ENCODE data around the gene BRSK1.
"Not testable (repeated sequence)": the region's sequence is repeated elsewhere in the genome, so short reads cannot be mapped to it uniquely, and the experiment has no call there.

The BRSK1 gene

DNA sequence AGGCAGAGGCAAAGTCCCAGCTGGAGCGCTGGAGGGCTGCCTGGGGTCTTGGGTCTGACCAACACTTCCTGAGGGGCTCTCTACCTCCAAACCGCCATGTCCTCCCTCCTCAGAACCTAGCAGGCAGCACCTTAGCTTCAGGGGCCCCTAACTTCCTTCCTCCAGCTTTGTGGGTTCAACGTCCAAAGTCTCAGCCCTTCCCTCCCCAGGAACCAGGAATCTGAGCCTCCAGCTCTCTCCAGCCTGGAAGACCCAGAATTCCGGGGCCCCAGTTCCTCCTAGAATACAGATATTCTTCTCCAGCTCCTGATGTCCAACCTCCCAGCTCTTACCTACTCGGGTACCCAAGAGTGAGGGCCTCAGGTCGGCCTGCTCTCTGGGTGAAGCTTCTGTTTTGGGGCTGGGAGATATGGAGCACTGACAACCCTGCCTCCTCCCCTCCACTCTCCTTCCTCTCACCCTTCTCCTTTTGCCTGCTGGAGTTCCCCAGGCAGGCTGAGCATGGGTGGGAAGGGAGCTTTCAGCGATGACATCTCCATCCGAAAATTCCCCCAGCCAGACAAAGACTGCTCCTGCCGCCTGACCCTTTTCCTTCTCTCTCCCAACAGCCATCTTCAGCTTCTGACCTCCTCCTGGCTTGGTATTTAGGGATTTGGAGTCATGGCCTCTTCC is 37.8 kb downstream of the BRSK1 start:
- Histone ChIP-seq H3K9me3 (no peaks in the 10 kb centered on the region), H3K4me3 (ENCODE audit: low read depth in 1 of 2, low read length in 1 of 2) (no peak overlapping the region), H3K4me1 (ENCODE audit: control insufficient read depth in 1 of 2, insufficient read depth in 1 of 2, low read depth in 1 of 2, low read length in 1 of 2) (peaks cover 43 to 48% of the 10 kb centered on the region in 2 experiments), H3K27me3 (no peaks in the 10 kb centered on the region), H3K36me3 (no peaks in the 10 kb centered on the region), H3K27ac (no peak overlapping the region)
- TF ChIP-seq, protein P1, sequence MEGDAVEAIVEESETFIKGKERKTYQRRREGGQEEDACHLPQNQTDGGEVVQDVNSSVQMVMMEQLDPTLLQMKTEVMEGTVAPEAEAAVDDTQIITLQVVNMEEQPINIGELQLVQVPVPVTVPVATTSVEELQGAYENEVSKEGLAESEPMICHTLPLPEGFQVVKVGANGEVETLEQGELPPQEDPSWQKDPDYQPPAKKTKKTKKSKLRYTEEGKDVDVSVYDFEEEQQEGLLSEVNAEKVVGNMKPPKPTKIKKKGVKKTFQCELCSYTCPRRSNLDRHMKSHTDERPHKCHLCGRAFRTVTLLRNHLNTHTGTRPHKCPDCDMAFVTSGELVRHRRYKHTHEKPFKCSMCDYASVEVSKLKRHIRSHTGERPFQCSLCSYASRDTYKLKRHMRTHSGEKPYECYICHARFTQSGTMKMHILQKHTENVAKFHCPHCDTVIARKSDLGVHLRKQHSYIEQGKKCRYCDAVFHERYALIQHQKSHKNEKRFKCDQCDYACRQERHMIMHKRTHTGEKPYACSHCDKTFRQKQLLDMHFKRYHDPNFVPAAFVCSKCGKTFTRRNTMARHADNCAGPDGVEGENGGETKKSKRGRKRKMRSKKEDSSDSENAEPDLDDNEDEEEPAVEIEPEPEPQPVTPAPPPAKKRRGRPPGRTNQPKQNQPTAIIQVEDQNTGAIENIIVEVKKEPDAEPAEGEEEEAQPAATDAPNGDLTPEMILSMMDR (IDR thresholded peaks at IDR 0.05): no peak

DNA sequence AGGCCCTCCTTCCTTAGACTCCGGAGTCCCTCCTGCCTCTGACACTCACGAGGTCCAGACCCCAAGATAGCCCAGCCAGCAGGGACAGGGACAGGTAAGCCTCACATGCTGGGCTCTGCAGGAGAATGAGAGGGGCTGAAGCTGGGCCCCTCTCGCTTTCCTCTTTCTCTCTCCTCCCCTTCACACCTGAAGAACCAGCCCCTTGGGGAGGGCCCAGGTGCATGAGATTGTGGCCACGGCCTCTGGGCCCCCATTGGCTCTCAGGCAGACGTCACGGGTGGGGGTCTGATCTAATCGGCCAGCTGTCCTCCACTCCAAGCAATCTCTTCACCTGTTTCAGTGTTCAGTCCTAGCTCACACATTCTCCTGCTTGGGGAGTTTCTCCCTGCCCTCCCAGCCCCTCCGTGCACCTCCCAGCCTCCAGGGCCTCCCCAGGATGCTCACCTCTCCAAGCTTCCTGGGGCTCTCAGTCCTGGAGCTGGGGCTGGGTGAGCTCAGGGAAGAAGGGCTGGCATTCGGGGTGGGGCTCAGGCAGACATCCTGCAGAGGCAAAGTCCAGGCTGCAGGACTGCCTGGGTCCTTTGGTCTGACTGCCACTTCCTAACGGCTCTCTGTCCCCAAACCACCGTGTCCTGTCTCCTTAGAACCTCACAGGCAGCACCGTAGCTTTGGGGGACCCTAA is 38.5 kb downstream of the BRSK1 start:
- H3K36me3 ChIP-seq: no peaks in the 10 kb centered on the region
- no peak overlapping the region for H3K27ac ChIP-seq
- H3K4me1 ChIP-seq (ENCODE audit: control insufficient read depth in 1 of 2, insufficient read depth in 1 of 2, low read depth in 1 of 2, low read length in 1 of 2): peaks cover 46 to 51% of the 10 kb centered on the region in 2 experiments
- TF ChIP-seq, protein P1 (IDR thresholded peaks at IDR 0.05): no peak
- no peaks in the 10 kb centered on the region for H3K9me3 ChIP-seq
- no peak overlapping the region for H3K4me3 ChIP-seq (ENCODE audit: low read depth in 1 of 2, low read length in 1 of 2)
- H3K27me3 ChIP-seq: no peaks in the 10 kb centered on the region

DNA sequence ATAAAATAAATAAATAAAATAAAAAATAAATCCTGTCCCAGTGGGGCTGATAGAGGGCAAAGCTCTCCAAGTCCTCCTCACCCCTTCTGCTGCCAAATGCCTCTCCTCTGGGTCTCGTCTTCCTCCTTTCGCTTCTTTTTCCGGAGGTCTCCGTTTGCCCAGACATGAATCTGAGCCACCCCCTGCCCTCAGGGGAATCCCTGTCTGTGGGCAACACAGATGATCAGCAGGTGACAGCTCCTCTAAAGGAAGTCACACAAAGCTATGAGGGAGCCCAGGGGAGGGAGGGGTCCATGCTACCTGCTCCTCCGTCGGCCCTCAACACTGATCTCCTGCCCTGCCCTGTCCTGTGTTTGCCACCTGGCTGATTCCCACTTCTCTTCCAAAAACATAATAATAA is 40.9 kb downstream of the BRSK1 start:
- no peaks in the 10 kb centered on the region for H3K27me3 ChIP-seq
- no peak overlapping the region for H3K4me3 ChIP-seq (ENCODE audit: low read depth in 1 of 2, low read length in 1 of 2)
- no peaks in the 10 kb centered on the region for H3K36me3 ChIP-seq
- peaks cover 46 to 54% of the 10 kb centered on the region in 2 experiments for H3K4me1 ChIP-seq (ENCODE audit: control insufficient read depth in 1 of 2, insufficient read depth in 1 of 2, low read depth in 1 of 2, low read length in 1 of 2)
- H3K9me3 ChIP-seq: no peaks in the 10 kb centered on the region
- TF ChIP-seq, protein P1 (IDR thresholded peaks at IDR 0.05): no peak
- peak overlapping the region; percentile 65 for H3K27ac ChIP-seq

DNA sequence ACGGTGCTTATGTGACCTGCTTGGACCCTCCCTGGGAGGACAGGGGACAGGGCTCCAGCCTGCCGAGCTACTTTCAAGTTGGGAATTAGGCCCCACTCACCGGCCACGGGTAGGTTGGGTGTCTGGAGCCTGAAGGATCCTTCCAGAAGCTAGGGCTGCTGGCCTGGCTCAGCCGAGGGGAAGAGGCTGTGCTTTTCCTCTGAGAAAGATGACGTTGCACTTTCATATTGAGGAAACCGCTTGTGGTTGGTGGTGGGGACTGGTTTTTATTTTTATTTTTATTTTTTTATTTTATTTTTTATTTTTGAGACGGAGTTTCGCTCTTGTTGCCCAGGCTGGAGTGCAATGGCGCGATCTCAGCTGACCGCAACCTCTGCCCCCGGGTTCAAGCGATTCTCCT is 41.4 kb downstream of the BRSK1 start, which contains the start of gene TMEM150B:
TSS of gene TMEM150B (minus strand) at position 170 of the 400 bp plus-strand sequence. CDS start 4,305 bp downstream, outside the sequence.
- Histone ChIP-seq H3K9me3 (no peaks in the 10 kb centered on the region), H3K4me3 (ENCODE audit: low read depth in 1 of 2, low read length in 1 of 2) (peak within 1 kb of the TSS in 1 of 2 experiments; percentile 6), H3K4me1 (ENCODE audit: control insufficient read depth in 1 of 2, insufficient read depth in 1 of 2, low read depth in 1 of 2, low read length in 1 of 2) (peaks cover 46 to 54% of the 10 kb centered on the region in 2 experiments), H3K36me3 (no peaks in the 10 kb centered on the region), H3K27me3 (no peaks in the 10 kb centered on the region), H3K27ac (peak within 1 kb of the TSS; percentile 65)
- TF ChIP-seq, protein P1 (IDR thresholded peaks at IDR 0.05): no peak

DNA sequence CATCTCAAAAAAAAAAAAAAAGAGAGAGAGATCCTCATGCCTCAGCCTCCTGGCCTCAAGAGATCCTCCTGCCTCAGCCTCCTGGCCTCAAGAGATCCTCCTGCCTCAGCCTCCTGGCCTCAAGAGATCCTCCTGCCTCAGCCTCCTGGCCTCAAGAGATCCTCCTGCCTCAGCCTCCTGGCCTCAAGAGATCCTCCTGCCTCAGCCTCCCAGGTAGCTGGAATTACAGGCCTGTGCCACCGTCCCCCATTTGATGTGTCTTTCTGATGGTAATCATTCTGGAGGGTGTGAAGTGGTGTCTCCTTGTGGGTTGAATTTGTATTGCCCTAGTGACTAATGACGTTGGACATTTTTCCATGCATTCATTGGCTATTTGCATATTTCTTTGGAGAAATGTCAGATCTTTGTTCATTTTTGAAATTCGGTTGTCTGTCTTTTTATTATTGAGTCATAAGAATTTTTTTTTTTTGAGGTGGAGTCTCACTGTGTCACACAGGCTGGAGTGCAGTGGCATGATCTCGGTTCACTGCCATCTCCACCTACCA is 45.0 kb downstream of the BRSK1 start:
- H3K36me3 ChIP-seq; H3K9me3 ChIP-seq; H3K27me3 ChIP-seq; H3K4me3 ChIP-seq (ENCODE audit: low read depth in 1 of 2, low read length in 1 of 2); H3K27ac ChIP-seq: not testable (repeated sequence)
- H3K4me1 ChIP-seq (ENCODE audit: control insufficient read depth in 1 of 2, insufficient read depth in 1 of 2, low read depth in 1 of 2, low read length in 1 of 2): peaks cover 39 to 42% of the 10 kb centered on the region in 2 experiments

DNA sequence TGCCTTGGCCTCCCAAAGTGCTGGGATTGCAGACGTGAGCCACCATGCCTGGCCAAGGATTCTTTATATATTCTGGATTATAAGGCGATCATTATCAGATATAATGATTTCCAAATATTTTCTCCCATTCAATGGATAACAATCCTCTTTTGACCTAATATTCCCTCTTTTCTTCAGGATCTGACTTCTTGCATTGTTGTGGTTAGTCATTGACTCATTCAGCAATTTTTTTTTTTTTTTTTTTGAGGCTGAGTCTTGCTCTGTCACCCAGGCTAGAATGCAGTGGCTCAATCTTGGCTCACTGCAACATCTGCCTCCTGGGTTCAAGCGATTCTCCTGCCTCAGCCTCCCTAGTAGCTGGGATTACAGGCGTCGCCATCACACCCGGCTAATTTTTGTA is 46.0 kb downstream of the BRSK1 start:
- not testable (repeated sequence) for H3K4me3 ChIP-seq (ENCODE audit: low read depth in 1 of 2, low read length in 1 of 2); H3K27ac ChIP-seq; H3K27me3 ChIP-seq; H3K9me3 ChIP-seq; H3K36me3 ChIP-seq
- H3K4me1 ChIP-seq (ENCODE audit: control insufficient read depth in 1 of 2, insufficient read depth in 1 of 2, low read depth in 1 of 2, low read length in 1 of 2): peaks cover 37 to 39% of the 10 kb centered on the region in 2 experiments
